OCI-LY7 (cell line): ENCODE data around the gene GALK1. TPM values are rescaled to one million over a fixed set of nuclear protein-coding genes. Genes with fewer than 3 reads are reported as not detected.
A peak's percentile ranks its signal among the peaks of the same experiment; 100 is the strongest.

Source experiments
- BruUV-seq: library from RNA; stranded (reverse); fragments of 400-500 nt; replicated peaks from 2 replicates; lab custom pipeline; 2021; lab: Mats Ljungman, UMichigan
- CTCF ChIA-PET: fragments of 300-600 bp; sonication (Branson Sonifier 250); formaldehyde crosslinking; loops from one replicate; lab custom pipeline; 2022; ENCODE audit warnings: antibody characterized with exemption; ENCODE audit not compliant: unreplicated experiment; lab: Charles Lee
- POLR2A ChIA-PET: fragments of 300-600 bp; sonication (Branson Sonifier 250); formaldehyde crosslinking; loops from one replicate; lab custom pipeline; 2022; ENCODE audit warnings: antibody characterized with exemption; lab: Charles Lee
- DNase-seq: peaks from one replicate; pipeline ENCODE4 v3.0.0-alpha.2; 2015; ENCODE audit warnings: low spot score
- H2AFZ ChIP-seq: fragments of 200-600 bp; sonication (generic), shearing (Covaris generic); 2 replicates; pipeline ENCODE4 v1.6.1; 2014; ENCODE audit warnings: mild to moderate bottlenecking, antibody characterized with exemption, low read length, moderate library complexity
- H3K27ac ChIP-seq: fragments of 200-600 bp; sonication (generic); 2 replicates; pipeline ENCODE4 v1.5.1; 2014; ENCODE audit warnings: mixed run types, low read depth, mild to moderate bottlenecking, moderate library complexity, low read length, inconsistent platforms; ENCODE audit not compliant: poor library complexity, severe bottlenecking
- H3K36me3 ChIP-seq: fragments of 200-600 bp; sonication (generic); 2 replicates; pipeline ENCODE4 v1.6.1; 2014; ENCODE audit warnings: mild to moderate bottlenecking, antibody characterized with exemption, low read length, moderate library complexity, mixed read lengths; ENCODE audit not compliant: insufficient read depth
- H3K4me1 ChIP-seq: fragments of 200-600 bp; sonication (generic); 2 replicates; pipeline ENCODE4 v1.5.1; 2014; ENCODE audit warnings: mild to moderate bottlenecking, low read length; ENCODE audit not compliant: insufficient read depth, poor library complexity, severe bottlenecking
- H3K4me2 ChIP-seq: fragments of 200-600 bp; sonication (generic); 2 replicates; pipeline ENCODE4 v1.6.1; 2014; ENCODE audit warnings: mild to moderate bottlenecking, low read length
- H3K4me3 ChIP-seq: fragments of 200-600 bp; sonication (generic); 2 replicates; pipeline ENCODE4 v1.5.1; 2014; ENCODE audit warnings: mild to moderate bottlenecking, low read depth, low read length; ENCODE audit not compliant: poor library complexity, severe bottlenecking
- H3K79me2 ChIP-seq: fragments of 200-600 bp; sonication (generic); 2 replicates; pipeline ENCODE4 v1.6.1; 2016; ENCODE audit warnings: low read depth, mild to moderate bottlenecking, low read length, moderate library complexity, mixed read lengths; ENCODE audit not compliant: insufficient read depth
- H3K9me2 ChIP-seq: fragments of 200-600 bp; sonication (generic); 2 replicates; pipeline ENCODE4 v1.6.1; 2016; ENCODE audit warnings: mild to moderate bottlenecking, low read length, mixed read lengths; ENCODE audit not compliant: insufficient read depth
- H3K9me3 ChIP-seq: fragments of 200-600 bp; sonication (generic); 2 replicates; pipeline ENCODE4 v1.6.1; 2014; ENCODE audit warnings: mild to moderate bottlenecking, mixed run types, low read length, mixed read lengths
- H4K20me1 ChIP-seq: fragments of 200-600 bp; sonication (generic); 2 replicates; pipeline ENCODE4 v1.6.1; 2014; ENCODE audit warnings: mild to moderate bottlenecking, antibody characterized with exemption, low read length, moderate library complexity, mixed read lengths; ENCODE audit not compliant: insufficient read depth
- CTCF ChIP-seq: fragments of 200-600 bp; sonication (generic); conservative IDR thresholded peaks from 2 replicates; pipeline ENCODE4 v1.5.1; 2014; ENCODE audit warnings: mild to moderate bottlenecking, antibody characterized with exemption, low read length, moderate library complexity, mixed read lengths
- EZH2phosphoT487 ChIP-seq: fragments of 200-600 bp; sonication (generic); IDR thresholded peaks from 2 replicates; pipeline ENCODE4 v1.6.1; 2018; ENCODE audit warnings: low read depth, borderline replicate concordance, mild to moderate bottlenecking, mixed run types, antibody characterized with exemption, low read length, moderate library complexity, mixed read lengths
- intact Hi-C: fragments of 100-400 bp; cut with micrococcal nuclease; formaldehyde crosslinking; loops from one replicate; pipeline ENCODE4 v1.10.0; 2022; ENCODE audit not compliant: unreplicated experiment
- total RNA-seq, 2 experiments: library from RNA; depleted of rRNA in 1 of 2; stranded (reverse); fragments of >200 nt in 1 of 2; shearing (Covaris generic) in 1 of 2; gene quantifications; 2 replicates each; pipeline ENCODE4 v1.2.3, GENCODE V29; 2014 to 2022

The GALK1 gene
- total RNA-seq, 2 experiments from 2014 or later: 74.8 to 99.4 TPM

DNA sequence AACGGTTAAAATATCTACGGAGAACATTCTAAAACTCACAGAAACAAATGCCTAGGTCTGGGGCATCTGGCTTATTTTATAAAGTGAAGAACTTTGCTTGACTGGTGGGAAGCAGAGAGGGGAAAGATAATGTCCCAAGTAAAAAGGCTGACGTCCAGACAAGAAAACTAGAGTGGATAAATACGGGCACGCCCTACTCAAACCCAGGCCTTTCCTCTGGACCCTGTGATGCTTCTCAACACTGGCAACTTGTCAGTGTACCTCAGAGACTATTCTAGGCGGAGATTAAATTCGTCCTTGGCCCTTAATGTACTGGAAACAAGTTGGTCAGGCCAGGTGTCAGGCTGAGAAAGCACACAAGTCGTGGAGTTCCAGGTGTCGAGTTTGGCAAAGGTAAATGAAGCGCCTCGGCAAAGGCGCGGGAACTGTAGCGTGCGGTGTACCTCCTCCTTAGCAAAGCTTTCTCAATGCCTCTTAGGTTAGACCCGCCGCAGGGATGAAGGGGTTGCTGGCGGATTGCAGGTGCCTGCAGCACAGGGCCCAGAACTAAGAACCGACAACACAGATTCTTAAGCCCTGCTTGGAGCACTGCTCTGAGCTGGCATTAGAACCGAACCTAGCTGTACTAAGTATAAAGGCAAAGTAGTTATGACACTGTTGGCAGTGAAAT lies 18.9 kb upstream of the GALK1 start:
- H3K9me3 ChIP-seq: no peaks in the 10 kb centered on the region
- H2AFZ ChIP-seq: peak overlapping the region; percentile 72; the same call in 1 of the 2 replicates
- no TSS peak for BruUV-seq
- peak overlapping the region; percentile 91 for H3K27ac ChIP-seq
- no peak for TF ChIP-seq CTCF
- TF ChIP-seq EZH2phosphoT487: no peak
- H3K4me2 ChIP-seq: peak overlapping the region; percentile 84
- peak; percentile 70 for DNase-seq
- H3K36me3 ChIP-seq: peaks cover 20% of the 10 kb centered on the region
- peak overlapping the region; percentile 76 for H3K4me3 ChIP-seq
- ChIA-PET CTCF (interaction anchor here (0.6 to 1.4 kb wide), 2 partner anchors 19 to 71 kb away, joined by 4 read pairs; partner anchors contain the start of genes GALK1 and WBP2), POLR2A (interaction anchor here (0.6 to 4.0 kb wide), 16 partner anchors 8 to 568 kb away, joined by 3 to 33 read pairs (median 6); partner anchors contain the start of genes GALK1 and WBP2)
- H4K20me1 ChIP-seq: no peaks in the 10 kb centered on the region
- intact Hi-C loops: loop anchor here (1.0 to 10.0 kb wide), 5 partner anchors 43 to 509 kb away; partner anchors contain the start of genes ACOX1, MIF4GD, TEN1 and WBP2
- H3K9me2 ChIP-seq: no peaks in the 10 kb centered on the region
- H3K4me1 ChIP-seq: peaks cover 54% of the 10 kb centered on the region
- peaks cover 45% of the 10 kb centered on the region for H3K79me2 ChIP-seq

DNA sequence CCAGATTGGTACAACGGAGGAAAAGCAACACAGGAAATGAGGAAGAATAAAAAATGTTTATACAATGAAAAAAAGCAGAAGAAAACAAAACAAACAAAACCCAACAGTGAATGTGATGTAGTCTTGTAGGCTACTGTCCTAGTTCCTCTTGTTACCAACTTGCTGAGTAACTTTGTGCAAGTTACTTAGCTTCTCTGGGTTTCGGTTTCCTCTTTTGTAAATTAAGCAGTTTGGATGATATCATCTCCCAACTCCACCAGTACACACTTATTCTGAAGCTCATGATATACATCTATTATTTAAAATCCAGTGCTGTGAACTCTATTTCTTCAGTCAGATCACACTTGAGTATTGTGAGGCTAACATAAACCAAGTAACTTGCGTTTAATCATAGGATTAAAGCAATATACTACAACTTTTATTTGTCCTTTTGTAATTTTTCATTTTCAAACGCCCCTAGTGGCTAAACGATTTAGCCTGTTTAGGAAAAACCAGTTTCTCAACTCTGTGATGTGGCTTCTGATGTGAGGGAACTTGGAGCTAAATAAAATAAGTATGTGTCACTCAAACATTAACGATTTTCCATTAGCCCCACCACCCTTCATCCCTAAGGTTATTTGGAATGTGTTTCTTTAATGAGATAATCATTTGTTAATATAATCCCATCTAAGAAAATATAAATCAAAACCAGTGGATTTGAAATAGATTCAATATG lies 18.2 kb upstream of the GALK1 start:
- DNase-seq: peak; percentile 90
- Histone ChIP-seq H3K4me2 (peak overlapping the region; percentile 84), H4K20me1 (peaks cover 5% of the 10 kb centered on the region), H3K27ac (peak overlapping the region; percentile 91), H3K79me2 (peaks cover 45% of the 10 kb centered on the region), H3K36me3 (peaks cover 24% of the 10 kb centered on the region), H3K9me3 (no peaks in the 10 kb centered on the region), H3K4me1 (peaks cover 57% of the 10 kb centered on the region), H3K9me2 (no peaks in the 10 kb centered on the region), H2AFZ (peak overlapping the region; percentile 72; the same call in 1 of the 2 replicates), H3K4me3 (peak overlapping the region; percentile 76)
- ChIA-PET CTCF (interaction anchor here (1.2 to 1.4 kb wide), 2 partner anchors 11 to 72 kb away, joined by 4 read pairs; partner anchors contain the start of gene WBP2), POLR2A (interaction anchor here (0.6 to 2.9 kb wide), 14 partner anchors 7 to 569 kb away, joined by 3 to 11 read pairs (median 4); partner anchors contain the start of genes GALK1 and WBP2)
- TF ChIP-seq CTCF (peak; percentile 100), EZH2phosphoT487 (no peak)
- no TSS peak for BruUV-seq
- intact Hi-C loops: loop anchor here (10.0 kb wide), 2 partner anchors 192 to 508 kb away; partner anchors contain the start of genes ACOX1, MIF4GD and TEN1
